Kidney tubule cell (primary cell): ENCODE measurements around the gene CNPY1.

Experiments
- DNase-seq: peaks from one replicate; pipeline ENCODE4 v3.0.0-alpha.2; 2018; ENCODE audit warnings: low spot score

Gene CNPY1

DNA sequence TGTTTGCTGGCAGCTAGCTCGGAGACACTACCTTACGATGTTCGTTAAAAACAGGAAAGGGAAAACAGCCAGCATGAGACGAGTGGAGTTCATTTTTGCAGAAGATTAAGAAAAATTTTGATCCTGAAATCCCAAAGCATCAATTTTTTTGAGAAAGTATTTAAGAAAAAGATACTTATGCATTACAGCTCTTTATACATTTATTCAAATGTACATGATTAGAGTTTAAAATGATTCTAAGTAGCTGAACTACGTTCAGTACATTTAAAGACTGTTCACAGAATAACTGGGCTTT lies 34.7 kb downstream of the CNPY1 start:
- DNase-seq: no peak

DNA sequence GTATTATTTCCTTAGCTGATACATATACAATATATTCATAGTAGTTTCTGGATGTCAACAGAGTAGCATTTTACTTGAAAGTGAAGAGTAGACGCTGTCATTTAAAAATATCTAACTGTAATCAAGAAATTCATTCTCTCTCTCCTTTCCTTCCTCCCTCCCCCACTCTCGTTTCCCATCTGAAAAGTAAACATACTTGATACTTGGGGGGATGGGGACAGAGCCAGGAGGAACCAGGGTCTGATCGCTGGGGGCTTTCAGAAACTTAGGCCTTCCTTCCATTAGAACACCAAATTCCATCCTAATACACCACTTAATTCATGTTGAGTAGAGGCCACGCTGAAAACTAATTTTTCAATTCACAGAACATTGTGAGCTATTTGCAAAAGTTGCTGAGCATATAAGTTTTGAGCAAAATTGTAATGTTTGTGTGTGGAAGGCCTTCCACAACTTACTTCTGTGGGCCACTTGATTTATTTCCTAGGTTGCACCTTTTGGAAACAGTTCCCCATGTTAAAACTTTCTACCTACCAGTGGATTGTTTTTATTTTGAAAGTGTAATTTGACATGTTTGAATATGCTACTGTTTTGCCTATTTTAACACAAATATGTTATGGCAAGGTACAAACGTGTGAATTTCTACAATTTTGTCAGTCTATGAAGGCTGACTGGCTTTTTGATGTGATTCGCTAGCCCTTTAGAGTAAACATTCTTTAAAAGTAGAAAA lies 35.2 kb downstream of the CNPY1 start:
- DNase-seq: no peak

DNA sequence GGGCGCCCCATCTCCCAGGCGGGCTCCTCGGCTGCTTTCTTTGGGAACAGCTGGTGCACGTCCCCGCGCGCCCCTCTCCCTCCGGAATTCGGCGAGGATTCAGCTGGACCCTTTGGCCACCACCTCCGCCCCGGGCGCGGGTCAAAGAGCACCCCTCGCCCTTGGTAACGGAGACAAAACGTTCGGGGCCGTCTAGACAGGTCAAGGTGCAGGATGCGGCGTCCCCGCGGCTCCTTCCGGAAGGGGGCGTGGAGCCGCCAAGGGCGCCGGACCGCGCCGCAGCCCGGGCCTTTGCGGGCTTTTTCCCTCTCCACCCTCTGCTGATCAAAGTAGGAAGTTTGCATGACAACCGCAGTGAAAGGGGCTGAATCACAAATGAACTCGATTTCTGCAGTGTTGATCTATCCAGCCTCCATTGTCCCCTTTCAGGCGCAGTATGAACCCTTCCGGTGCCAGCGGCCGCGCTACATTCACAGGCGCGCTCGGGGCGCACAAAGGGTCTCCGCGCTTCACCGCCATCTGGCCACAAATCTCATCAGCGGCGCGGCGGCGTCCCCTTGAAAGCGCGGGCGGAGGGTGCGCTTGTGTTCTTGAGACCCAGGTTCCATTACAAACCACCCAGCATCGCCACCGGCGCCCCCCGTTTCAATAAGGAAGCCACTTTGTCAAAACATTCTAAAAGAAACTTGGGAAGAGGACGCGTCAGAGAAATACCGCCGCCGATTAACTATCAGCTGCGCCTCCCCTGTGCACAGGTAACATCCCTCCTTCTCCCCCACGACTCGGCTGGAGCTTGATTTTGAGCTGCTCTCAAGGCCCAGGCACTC lies 36.4 kb downstream of the CNPY1 start:
- DNase-seq: peak; percentile 13

DNA sequence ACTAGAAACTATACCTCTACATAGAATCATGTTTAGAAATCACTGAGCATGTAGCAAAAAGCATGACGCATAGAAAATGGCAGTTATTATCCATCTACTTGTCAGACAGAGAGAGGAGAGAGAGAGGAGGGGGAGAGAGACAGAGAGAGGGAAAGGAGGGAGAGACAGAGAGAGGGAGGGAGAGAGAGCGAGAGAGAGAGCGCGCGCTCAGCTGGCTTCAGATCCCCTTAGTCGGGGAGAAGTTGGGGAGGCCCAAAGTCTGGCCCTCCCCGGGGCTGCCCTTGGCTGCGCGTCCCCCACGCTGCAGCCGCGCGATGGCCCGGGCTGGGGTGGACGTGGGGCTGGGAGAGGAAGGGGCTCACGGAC lies 37.0 kb downstream of the CNPY1 start:
- DNase-seq: no peak

DNA sequence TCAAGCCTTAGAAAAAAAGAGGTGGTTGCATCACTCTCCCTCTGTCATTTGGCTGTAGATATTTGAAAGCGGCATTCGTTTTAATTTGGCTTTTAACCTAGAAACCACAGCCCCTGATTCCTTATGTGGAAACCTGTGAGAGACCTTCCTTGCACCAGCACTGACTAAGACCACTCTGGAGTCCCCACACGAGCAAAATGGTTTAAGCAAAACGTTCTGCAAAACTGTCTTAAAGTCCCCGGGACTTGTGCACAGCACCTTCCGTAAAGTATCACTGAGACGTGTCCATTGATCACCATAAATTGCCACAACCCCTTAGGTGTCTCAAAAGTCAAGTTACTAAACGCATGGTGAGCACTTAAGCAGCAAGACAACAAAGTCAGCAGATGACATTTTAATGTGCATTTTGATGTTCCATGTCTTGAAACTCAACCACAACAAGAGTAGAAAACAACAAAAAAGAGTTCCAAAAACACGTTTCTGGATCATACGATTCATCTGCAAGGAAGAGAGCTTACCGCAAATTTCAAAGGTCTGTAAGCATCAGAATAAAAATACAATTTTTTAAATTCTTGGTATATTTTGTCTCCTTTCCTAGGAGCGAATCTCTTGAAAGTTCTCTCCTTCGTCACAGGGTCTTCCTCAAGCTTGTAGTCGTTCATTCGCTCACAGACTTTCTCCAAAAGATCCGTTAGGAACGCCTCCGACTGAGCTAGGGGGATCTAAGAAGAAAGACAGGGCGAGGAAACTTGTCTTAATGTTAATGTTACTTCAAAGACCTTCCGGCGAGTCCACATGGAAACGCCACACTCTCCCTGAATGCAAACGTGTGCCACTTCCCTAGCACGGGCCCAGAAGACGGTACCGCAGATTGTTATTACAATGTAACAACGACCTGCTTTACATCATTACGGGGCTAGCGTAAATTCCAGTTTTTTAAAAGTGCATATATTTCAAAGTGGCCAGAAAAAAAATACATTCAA lies 37.7 kb downstream of the CNPY1 start:
- no peak for DNase-seq

DNA sequence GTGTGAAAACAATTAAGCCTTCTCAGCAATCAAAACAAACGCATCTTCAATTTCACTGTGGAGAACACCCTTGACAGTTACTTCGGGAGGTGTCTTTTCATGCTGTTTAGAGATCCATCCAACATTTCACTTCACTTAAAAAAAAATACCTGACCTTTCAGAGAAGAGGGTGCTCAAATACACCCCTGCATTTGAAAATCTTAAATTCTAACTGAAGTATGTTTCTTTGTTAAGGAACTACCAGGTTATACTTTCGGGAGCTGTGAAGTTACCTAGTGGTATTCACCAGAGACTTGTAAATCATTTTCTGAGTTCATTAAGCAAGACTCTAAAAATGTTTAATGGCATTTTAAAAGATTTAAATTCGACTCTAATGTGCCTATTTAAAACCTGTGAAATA lies 38.8 kb downstream of the CNPY1 start:
- DNase-seq: no peak

DNA sequence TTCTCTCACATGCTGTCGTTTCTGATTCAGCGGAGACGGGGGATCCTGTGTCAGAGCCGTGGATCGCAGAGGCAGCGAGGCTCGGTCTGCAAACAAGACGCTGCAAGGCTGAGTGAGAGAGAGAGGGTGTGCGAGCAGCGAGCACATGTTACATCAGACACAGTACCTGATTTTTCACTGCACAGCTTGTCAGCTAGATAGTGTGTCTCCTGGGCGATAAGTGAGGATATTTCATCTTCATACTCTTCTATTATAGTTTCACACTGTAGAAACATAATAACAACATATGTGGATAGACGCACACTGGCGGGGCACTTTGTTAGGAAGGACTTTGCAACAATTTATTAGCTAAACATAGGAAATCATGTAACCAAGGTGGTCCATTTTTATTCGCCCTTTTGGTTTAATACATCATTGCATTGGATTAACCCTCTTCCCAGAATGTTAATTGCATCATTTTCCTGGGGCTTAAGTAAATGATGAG lies 39.5 kb downstream of the CNPY1 start:
- DNase-seq: peak; percentile 8

DNA sequence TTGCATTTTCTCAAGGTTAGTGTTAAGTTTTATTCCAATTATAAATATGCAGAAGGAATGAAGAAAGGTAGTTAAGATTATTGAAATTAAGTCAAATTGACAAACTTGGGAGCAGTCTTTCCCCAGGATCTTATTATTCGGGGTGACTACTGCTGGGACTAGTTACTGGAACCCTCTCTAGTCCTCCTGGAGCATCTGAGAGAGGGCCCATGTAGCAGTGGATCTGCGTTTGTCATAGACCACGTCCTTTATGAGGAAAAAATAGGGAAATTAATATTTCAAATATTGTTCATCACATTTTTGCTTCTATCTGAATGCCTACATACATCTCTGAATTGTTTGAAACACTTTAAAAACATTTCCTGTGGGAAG lies 41.0 kb downstream of the CNPY1 start:
- no peak for DNase-seq

DNA sequence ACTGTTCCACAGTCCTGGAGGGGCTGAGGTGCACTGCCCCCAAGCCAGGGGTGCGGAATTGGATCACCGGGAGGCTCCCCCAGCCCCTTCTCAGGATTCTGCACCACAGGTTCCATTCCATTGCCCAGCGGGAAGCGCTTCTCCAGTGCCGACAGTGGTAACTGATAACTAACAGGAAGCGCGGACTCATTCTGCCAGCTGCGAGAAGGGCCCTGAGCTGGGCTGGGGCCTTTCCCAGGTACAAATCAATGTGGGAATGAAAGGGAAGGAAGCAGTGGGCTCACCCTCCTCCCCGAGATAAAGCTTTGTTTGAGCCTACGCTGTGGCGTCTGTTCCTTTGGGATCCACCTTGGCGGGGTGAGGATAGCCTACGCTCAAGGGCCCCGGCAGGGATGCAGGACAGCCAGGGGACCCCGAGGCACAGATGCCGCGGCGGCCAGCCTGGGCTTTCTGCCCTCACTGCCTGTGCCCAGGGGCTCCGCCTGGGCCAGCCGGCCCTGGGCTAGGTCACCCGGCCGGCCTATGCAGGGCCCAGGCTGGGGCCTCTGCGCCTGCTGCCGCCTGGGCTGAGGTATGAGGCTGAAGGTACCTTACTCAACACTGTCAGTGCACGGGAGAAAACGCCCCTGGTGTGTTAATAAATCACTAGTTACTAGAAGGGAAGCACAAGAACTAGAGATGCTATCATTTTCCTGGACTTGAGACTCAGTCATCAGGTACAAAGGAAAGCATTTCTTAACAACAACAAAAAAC lies 49.0 kb downstream of the CNPY1 start:
- peak; percentile 36 for DNase-seq

DNA sequence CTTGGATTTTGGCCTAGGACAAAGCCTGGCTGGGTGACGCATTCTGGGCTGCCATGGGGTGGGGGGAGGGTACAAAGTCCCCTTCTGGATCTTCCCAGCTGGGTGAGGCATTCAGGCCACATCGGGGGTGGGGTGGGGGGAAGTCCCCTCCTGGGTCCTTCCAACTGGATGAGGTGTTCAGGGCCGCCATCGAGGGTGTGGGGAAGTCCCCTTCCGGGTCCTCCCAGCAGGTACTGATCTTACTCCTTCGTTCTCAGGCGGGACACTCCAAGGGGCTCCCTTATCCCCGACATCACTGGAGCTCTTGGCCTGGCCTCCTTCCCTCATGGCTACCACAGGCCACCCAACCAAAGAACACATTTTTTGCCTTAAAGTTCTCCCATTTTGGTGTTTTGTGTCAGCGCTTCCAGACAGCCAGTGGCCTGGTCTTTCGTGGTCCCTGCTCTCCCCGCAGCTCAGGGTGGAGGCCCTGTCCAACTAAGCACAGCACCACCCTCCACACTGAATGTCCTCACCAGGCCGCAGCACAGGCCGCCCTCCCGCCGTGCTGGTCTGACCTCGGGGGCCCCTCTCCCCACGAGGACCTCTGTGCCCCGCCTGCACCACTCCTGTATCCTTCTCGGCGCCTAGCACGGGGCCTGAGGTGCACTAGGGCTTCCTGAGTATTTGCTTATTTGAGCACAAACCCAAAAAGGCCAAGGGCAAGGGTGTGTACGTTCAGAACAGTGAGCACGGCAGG lies 49.9 kb downstream of the CNPY1 start:
- no peak for DNase-seq

DNA sequence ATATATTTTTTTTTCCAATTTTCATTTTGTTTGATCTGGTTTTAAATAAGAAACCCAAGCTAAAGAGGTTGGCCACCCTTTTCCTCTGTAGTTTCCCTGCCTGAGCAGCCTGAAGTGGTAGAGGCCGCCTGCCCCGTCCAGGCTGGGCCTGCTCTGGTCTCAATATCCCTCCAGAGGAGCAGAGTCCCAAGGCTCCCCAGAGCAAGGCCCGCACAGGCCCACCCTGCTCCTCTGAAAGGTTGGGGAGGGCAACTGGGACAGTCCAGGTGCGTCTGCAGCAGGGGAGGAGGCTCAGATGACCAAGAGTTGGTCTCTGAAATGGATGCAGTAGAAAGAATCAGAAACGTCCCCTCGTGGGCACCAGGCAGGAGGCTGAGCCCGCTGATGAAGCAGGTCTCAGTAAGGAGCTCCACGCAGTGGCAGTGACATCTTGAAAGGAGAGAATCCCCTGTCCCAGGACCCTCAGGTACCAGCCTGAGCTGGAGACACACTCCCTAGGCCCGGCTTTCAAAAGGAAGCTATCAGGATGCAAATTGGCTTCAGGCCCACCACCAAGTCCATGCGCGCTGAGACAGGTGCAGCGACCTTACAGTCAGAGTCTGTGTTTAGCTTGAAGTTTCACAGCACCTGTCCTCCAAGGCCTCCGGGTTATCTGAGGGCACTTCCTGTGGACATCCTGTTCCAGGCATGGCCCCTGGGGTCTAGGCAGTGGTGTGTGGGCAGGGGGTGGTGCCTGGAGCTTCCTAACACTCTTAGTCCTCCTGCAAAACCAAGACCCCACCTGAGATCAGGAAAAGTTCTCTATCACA lies 50.7 kb downstream of the CNPY1 start:
- no peak for DNase-seq

DNA sequence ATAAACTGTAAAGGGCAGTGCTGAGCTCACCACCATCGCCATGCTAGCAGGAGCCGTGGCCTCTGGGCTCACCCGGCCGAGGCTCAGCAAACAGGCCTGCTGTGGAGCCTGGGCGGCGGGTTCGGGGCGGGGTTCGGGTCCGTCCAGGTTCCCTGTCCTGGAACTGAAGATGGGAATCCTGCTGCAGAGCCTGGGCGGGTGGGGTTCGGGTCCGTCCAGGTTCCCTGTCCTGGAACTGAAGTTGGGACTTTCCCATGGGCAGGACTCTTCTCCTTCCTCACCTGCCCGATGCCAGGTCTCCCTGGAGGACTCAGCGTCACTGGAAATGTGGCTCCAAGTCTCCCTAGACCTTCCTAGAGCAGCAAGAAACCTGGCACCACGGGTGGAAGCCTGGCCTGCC lies 51.8 kb downstream of the CNPY1 start:
- no peak for DNase-seq

DNA sequence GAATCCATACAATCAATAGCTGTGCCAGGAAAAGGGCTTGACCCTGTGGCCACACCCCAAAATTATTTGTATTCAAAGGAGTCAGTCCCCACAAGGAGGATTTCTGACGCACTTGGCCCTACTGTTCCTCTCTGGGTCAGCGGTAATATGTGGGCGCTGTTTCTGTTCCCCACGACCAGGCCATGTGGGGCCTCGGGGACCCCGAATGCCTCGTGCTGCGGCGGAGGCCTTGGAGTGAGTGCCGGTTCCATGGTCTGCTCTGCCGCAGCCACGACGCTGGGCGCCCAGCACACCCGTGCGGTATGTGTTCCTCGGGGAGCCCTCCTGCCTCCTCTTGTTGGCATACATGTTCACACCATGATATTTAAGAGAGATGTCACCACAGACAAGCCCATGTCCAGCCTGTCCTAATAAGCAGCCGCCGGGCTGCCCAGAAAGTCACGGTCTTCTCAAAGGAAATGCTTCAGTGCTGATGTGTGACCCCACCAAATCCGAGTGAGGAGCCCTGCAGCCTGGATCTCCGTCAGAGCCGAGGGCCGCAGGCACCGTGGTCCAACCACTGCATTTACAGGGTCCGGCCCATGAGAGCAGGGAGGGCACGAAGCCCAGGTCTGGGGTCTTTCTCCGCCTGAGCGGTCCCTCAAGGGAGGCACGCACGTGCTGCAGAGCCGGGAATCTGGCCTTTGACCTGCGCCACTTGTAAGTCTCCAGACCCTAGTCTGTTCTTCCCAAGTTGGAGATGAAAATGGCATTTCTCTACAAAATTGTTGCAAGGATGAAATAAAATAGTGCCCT lies 52.4 kb downstream of the CNPY1 start:
- no peak for DNase-seq

DNA sequence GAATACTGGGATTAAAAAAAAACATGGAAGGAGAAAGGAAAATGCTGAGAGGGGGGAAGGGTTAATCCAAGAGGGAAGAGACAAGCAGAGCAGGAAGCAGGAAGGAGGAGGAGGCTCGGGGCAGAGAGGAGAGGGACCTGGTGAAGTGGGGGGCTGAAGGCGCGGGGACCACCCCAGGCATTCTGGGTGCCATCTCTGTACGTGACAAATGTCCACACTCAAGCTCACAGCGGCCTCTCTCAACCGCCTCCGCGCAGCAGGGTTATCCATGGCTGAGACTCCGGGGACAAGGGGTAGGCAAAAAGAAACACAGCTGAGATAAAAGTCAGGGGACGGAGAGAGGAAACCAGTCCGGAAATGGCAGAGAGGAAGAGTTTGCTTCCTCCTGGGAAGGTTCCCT lies 54.5 kb downstream of the CNPY1 start:
- no peak for DNase-seq

DNA sequence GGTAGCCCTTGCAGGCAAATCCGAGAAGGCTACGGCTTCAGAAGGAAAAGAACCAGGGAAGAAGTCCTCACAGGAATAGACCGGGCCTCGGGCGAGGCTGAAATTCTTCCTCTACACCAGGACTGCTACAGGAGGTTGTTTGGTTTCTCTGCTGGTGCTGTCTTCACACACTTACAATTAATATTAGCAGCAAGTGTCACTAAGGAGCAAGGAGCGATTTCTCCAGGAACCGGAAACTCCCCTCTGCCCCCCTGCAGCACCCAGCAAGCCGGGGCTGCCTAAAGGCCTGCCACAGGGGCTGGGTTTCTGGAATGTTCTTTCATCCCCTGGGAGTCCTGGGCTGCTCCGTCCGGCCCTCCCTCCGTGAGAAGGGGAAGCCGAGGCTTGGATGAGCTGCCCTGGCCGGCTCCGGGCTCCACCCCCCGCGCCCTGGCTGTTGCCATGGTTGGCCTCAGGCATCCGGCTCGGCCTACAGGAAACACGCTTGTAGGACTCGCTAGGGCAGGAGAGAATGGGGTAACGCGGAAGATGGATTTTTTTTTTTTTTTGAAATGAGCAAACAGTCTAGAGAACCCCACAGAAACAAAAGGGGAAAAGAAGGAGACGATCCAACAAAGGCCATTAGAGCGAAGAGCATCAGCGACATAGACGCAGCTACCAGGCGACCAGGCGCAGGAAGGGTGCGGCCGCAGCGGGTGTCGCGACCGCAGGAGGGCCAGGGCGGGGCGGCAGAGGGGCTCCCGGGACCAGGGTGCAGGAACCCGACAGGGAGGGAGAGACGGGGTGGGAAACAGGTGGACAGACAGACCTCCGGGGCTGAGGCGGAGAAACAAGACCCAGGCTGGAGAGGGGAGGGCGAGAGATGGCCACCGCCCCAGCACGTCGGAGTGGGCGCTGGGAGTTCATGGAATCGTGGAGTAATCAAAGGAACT lies 55.4 kb downstream of the CNPY1 start:
- DNase-seq: peak; percentile 75

DNA sequence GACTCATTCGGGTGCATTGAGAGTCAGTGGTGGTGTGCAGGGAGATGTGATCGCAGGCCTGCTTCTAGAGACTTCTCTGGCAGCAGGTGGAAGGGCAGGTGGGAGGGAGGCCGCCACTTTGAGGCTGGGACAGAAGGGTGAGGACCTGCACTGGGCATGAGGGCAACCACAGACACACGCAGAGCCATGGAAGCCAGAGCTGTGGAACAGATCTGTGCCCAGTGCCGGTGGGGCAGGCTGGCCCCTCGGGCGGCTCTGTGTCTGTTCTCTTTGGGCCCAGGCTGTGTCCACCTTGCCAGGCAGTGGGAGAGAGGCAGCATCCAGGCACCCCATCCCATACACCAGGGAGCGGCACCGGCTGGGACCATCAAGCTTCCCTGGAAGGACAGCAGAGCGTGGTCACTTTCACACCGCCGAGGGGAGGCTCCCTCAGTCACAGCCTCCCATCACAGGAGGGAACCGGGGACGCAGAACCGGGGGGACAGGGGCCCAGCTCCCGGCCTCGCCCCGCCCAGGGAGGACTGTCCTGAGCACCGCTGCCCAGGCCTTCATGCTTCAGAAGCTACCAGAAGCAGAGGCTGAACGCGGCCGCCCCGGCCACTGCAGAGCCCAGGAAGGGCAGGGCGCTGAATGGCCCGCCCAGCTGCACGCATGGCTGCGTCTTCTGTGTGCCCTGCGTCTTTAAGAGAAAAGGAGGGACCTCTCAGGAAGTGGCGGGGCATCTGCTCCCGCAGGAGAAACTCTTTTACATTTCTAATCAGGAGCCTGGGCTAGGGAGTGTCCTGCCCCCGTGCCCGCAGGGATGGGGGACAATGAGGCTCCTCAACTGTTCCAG lies 56.3 kb downstream of the CNPY1 start:
- peak; percentile 70 for DNase-seq

DNA sequence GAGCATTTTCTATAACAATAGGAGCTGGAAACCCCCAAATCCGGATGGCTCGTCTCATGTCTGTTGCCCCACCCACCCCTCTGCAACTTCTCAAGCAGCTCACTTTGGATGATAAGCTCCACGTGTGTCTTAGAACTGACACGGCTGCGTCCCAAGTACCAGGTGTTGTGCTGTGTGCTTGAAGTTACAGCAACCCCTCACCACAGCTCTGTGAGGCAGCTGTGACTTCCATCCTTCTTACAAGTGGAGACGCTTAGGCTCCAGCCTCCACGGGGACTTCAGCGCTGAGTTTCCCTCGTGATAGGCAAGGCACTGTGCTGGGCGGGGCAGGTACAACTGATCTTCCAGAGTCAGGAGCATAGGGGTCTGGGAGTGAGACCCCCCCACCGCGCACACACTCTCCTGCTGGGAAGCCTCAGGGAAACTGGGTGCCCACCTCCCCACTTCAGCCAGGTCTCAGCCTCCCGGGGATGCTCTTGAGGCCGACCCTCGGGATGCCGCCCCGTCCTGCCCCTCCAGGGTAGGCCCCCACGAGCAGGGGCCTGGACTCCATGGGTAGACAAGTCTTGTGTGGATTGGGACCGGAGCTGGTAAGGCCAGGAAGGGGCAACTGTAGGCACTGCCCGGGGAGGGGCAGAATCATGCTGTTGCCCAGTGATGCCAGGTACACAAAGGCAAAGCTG lies 57.1 kb downstream of the CNPY1 start:
- no peak for DNase-seq
